HG02642 (cell line): ENCODE results near the gene PDE1C.

Source experiments
- ATAC-seq: cut with Tn5 transposase; IDR thresholded peaks from one replicate; pipeline ENCODE4 v1.9.1; 2021; ENCODE audit warnings: mild to moderate bottlenecking; ENCODE audit not compliant: unreplicated experiment, poor library complexity

PDE1C gene

DNA sequence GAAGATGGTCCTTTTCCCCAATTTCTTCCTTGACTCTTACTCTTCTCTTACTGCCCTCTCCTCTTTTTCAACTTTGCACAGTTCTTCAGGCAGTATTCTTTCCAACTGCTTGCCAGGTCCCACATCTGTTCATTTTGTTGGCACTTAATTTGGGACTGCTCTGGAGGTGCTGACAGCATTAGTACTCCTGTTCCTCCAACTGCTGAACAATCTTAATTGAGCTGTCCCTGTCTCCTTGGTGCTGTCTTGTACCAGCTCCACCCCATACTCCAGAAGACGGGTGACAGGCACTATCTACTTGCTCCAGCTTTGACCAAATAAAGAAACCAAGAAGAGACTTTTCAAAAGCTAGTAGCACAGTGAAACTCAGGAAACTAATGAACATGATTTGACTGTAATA is 160.0 kb downstream of the PDE1C start:
- ATAC-seq, result no peak

DNA sequence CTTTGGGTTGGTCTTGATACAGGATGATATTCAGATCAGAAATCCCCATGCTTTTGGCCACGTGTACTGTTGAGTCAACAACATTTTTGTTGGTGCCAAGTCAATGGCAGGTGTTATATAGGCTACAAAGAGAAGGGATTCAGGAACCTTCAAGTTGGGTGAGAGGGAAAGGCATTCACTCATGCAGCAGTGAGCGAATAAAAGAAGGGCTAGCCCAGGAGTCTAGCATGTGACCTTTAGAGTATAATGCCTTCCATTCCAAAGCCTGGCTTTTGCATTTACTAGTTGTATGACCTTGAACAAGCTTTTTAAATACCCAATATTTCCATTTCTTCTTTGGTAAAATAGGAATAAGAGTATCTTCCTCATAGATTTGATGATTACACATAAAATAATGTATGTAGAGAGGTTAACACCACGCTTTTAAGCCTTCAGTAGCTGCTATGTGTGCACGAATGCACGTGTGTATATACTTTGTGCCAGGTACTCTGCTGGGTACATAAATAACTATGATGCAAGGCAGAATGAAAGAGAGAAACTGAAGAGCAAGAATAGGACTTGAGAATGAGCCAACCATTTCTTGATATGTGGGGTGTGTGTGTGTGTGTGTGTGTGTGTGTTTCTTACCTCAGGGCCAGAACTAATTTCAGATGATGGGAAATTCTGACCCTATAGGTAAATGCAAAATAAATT is 163.6 kb downstream of the PDE1C start:
- no peak for ATAC-seq

DNA sequence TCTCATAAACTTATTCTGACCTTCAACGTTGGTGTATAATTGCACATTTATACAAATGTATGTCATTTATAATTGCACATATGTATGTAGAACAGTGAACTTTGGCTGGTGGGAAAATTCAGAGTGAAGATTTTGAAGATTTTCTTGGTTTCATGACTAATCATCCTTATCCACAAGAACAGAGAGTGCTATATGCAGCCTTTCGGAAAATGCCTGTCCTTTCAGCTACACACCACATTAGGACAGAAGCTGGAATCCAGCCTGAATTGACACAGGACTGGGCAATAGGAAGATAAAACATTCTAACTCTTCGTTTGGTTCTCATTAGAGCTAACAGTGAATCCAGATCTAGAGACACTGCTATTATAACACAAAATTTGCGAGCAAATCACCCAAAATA is 166.2 kb downstream of the PDE1C start:
- no peak for ATAC-seq

DNA sequence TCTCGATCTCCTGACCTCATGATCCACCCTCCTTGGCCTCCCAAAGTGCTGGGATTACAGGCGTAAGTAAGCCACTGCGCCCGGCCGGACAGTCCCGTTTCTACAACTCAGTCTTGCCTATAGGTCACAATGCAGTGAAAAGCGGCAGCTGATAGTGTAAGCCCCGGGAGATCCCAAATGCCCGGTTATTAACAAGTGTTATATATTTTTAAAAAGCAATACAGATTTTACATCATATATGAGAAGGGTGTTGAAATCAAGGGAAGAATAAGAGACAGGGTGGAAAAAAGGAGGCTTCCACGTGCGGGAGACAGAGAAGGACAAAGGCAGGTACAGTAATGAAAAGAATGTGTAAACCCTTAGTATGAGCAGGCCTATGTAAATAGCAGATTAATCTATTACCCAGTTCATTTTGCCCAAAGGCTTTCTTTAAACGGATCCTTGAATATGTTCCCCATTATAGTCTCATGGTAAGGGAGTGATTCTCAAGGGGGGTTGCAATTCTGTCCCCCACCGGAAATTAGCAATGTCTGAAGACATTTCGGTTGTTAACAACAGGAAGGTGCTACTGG is 170.8 kb downstream of the PDE1C start:
- ATAC-seq, result no peak

DNA sequence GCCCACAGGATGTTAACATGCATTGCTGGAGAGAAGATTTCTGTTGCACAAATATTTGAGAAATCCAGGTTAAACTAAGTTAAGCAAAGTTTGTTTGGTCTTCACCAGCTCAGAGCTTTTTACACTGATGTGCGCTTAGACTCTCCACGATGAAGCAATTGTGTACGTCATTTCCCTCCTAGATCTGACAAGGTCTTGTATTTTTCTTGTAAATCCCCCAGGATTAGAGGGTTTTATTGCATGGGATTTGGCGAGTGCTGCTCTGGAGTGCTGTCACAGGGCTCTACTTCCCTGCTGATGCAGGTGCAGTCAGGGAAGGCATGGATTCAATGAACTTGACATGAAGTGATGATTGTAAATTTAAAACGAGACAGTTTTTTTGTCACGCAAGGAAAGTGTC is 173.3 kb downstream of the PDE1C start:
- ATAC-seq, result no peak

DNA sequence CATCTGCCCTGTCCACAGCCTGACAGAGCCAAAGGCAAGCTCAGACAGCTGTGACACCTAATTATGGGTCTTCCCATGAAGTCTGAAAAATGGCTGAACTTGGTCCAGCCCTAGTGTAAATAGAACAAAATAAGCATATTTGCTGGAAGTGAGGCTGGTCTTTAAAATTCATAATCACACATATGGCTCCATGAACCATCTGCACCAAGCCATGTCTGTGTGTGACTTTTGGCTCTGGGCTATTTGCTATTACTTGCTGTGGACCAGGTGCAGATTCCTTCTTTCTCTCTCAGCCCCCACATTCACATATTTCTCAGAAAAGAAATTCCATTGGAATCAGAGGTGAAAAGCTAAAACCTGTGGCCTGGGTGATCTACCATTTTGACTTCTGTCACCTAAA is 175.9 kb downstream of the PDE1C start:
- ATAC-seq, result no peak

DNA sequence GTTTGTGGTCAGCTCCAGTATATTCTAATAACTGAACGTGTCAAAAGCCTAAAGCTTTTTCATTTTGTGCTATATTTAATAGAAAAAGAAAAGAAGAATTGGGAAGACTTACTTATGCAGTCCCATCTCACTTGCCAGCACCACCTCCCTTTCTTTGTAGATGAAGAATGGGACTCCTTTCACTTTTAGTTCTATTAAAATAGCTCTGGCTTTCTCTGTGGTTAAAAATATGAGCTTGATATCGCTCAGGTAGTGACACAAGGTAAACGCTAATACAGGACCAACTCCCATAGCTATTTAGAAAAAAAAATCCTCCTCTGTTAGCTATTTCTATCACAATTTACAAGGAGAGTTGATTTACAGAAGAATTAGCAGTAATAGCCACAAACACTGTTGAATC is 176.8 kb downstream of the PDE1C start:
- no peak for ATAC-seq

DNA sequence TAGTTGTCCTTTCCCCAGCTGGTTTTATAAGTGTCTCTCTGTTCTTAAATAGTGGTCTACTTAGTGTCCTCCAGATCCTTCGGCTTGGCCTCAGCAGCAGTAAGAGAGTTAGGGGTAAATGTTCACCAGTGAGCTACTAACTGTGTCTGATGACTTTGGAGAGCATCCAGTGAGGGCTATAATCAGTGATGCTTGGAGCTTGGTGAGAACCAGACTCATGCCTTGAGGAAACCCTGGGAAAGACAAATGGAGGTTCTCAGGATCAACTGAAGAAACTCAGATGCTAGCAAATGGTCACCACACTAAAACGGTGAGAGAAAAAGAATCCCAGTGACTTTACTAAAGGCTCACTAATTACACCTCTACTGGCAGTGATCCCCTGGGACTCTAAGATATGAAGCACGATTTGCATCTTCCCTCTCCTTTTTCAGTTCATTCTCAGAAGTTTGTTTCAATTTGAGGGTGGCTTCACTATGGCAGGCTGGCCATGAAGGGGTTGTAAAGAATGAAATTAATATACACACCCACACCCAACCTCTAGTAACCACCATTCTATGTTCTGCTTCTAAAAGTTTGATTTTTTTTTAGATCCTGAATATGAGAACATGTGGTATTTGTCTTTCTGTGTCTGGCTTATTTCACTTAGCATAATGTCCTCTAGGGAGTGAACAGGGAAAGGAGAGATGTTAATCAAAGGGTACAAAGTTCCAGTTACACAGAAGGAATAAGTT is 177.9 kb downstream of the PDE1C start:
- ATAC-seq, result peak; percentile 89

DNA sequence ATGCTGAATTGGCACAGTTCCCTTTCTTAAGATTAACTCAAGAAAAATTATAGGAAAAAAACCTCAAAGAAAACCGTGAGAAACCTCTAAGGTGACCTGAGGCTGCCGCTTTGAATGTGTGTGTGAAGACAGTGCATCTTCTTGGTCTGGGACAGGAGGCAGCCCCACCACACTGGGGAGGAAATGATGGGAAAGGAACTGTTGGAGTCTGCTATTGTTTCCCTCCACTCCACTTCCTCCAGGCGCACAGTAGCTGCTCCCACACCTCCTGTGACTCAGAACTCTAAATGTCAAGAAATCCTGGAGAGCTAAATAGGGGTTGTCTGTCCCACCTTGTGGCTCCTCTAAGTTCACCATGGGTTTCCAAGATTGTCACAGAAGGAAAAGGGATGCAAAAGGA is 179.4 kb downstream of the PDE1C start:
- no peak for ATAC-seq

DNA sequence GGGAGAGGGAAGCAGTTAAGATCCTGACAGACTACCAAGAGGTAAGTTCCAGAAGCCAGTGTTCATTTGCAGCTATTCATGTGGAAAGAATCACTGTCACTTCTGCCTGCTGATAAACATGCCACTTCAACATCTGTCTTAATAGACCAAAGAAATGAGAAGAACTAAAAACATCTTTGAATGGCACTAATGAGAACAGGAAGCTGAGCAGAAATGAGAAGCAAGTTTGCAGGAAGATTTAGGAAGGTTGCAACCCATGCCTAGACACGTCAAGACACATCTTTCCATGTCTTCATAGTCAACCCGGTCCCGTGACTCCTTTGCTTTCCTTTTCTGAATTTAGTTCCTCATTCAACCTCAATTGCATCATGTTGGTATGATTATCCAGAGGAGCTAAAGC is 180.0 kb downstream of the PDE1C start:
- ATAC-seq, result no peak

DNA sequence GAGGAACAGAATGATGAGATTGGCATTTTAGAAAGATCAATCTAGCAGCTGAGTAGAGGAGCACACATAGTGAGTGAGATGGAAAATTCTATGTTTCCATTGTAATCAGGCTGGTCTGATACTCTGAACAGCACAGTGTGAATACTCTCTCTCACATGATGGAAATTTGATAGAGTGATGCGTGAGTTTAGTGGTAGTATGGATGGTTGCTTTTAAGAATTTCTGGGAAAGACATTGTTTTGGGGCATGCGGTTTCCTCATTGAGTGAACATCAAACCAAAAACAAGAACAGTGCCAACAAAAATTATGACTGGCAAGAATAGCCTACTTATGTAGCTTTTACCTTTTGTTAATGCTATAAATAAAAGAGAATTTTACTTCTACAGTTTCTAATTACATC is 183.2 kb downstream of the PDE1C start:
- ATAC-seq, result no peak

DNA sequence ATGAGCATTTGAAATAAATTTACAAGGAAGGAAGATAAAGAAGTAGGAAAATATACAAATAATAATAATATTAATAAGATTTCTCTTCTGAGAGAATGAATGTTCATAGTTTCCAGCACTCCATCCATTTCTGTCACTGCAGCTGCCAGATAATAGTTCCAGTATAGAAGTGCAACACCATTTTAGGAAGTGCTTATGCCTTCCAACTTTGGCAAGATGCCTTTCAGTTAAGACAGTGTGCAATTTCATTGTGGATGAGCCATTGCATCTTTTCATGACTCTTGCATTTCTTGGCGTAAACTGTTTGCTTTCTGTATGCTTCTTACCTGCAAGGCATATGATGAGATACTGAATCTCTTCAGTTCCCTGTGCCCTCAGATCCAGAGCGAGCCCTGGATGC is 185.0 kb downstream of the PDE1C start:
- no peak for ATAC-seq

DNA sequence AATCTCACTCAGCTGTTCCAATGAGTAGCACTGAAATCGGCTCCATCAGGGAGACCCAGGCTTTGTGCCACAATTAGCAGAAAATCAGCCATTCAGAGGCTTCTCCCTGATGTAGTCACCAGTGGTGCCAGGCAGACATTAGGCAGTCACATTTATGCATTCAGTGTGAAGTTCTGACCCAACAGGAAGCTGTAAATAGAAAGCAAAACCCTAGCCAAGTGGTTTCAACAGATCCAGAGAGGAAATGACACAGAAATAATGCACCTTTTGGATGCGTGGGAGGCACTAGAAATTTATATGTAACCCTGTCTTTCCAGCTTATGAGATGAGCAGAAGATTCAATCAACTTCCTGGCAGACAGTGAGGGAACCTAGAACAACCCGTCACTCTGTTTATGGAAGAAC is 186.4 kb downstream of the PDE1C start:
- peak; percentile 86 for ATAC-seq

DNA sequence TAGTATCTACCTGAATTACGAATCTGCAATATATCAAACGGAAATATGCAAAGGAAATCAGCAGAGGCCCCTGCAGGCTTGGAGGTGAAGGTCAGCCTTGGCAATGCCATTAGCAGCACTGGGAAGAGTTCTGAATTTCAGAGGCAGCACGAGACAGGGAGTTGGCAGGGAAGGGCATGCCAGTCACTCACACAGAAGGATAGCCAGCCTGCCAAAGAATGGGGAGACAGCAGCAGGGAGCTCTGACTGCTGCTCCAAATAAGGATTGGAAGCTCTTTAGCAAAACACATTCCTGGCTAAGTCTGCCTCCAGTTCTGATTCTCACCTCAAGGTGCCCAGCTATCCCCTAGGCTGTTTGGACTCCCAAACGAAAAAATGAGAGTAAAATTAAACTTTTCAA is 188.0 kb downstream of the PDE1C start:
- ATAC-seq, result no peak

DNA sequence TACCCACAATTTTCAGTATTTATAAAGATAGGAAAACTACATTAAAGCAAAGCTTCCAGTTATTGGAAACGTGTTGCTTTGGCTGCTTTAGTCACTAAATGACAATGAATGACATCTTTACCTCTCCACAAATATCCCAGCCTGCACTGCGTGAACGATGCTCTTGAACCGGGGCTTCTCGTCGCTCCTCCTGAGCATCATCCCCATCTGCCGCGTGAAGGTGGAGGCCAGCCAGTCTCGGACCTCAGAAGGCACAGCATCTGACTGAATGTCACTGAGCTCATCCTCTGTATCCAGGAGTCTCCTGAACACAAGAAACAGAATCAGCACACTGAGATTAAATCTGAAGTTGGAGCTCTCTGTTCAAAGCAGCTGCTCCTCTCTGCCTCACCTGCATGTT is 191.3 kb downstream of the PDE1C start:
- no peak for ATAC-seq

DNA sequence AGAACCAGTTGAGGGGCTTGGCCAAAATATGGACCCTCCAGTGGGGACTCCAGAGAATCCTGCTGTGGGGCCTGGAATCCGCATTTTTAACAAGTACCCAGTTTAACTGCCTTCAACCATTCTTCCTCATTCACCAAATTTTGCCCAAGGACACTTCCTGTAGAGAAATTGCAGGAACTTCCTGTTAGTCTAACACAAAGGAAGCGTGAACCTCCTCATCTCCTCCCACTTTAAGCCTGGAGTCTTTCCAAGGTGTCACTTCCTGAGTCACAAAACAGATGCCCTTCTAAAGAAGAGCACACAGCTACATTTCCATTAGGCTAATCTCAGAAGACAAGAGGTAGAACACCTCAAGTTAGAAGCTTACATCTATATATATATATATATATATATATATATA is 194.8 kb downstream of the PDE1C start:
- no peak for ATAC-seq

DNA sequence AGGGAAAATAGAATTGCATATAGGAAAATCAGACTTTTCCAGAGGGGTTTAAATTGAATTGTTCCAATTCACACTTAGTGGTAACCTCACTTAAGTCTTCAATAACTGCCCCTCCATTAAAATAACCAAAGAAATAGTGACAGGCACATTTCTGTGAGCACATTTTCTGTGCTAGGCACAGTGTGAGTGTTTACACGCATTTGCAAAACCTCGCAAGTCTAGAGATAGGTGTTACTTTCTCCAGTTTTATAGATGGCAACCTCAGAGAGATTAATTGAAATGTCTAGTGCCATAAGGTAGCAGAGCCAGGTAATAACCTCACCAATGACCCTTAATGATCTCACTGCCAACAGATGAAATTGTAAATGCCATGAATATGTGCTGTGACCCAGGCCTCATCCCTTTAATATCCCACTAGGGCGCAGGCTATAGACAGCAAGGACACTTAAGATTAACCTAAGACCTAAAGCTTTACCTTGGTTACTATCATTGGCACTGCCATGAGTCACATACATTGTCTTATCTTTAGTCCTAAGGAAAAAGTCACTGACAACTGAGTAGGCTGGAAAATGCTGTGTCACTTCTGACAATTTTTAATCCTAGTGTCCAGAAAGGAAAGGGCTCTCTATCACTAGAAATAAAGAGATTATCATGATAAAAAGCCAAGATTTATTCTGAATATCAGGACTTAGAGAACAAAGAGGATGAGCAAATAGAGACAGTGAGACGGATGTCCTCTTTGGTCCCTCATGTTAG is 195.4 kb downstream of the PDE1C start:
- ATAC-seq, result no peak

DNA sequence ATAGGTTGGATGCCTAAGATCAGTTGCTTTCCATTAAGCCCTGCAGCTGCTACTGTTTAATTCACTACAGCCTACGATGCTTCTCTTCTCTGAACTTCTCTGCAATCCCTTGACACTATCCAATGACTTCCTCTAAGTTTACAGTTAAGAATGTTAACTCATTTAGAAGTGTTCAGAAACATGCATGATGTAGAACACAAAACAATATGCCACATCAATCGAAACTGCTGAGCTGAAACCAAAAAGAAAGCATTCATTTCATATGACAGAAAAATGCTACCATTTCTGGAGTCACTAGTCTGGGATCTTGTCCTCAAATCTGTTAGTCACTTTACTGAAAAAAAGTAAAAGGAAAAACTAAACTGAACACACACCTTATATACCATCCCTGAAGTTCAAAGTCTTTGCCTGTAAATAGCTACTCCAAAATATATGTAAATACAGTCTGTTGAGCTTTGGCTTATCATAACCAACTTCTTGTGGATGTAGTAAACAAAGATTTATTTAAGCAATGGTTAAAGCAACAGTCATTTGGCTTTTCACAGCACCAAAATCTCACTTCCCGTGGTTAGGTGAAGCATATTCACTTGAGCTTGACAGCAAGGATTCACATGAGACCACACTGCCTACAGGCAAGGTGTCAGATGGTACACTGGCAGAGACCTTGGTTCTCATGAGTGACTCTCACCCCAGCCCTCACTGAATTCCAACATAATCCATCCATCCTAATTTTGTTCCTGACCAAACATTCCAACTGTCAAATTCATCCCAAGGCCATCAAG is 196.2 kb downstream of the PDE1C start:
- ATAC-seq, result peak; percentile 78

DNA sequence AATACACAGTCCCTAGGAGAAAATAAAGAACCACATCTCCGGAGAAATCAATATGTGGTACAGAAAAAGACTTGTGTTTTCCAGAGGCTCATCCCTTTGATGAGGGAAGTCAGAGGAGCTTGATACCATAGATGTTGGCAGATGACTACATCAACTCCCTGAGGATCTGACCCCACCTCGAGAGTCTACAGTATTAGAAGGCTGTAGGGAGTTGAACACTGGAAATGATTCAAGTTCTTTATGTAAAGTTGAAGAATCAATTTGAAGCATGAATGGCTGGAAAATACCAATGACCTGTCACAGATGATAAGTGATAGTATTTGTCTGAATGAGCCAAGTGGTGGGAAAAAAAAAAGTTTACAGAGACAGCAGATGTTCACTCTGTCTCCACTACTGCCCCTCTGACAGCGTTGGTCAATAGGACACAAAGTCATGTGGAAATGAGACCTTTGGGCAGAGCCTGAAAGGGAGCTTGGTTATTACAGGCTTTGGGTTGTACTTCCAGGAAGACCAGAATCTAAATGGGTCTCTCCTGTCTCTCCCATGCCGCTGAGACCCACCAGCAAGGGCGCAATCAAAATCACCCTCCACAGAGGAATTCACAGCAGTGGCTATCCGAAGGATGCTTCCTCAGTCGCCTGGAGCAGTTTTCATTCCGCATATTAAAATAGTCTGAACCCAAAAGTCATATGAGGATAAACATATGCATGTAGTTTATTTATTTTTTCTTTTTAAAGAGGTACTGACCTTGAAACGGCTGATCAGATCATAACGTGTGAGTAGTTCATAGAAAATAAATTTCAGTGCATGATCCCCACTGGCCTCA is 197.4 kb downstream of the PDE1C start:
- no peak for ATAC-seq

DNA sequence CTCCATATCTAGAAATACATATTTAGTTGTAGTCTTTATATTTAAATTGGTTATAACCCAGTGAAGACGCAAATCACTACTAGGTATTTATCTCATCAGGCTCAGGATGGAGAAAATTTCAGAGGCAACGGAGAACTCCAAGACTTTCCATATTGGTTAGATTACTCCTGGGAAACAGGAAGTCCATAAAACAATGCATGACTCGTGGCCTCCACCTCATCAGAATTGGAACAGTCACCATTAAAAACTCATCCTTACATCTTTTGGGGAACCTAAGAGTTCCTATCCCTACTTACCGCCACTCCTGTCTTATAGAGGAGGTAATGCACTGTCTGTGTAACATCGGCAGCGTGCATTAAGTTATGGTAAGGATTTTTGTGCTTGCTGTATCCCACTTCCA is 205.6 kb downstream of the PDE1C start:
- ATAC-seq, result no peak
